Inferior parietal cortex (tissue), 1 donor: Measurements from ENCODE around the gene NT5C2.
"Not testable (repeated sequence)": the region's sequence is repeated elsewhere in the genome, so short reads cannot be mapped to it uniquely, and the experiment has no call there.

Experiments used
- DNase-seq: peaks from one replicate; pipeline ENCODE4 v3.0.0-alpha.2; 2016; ENCODE audit errors: extremely low spot score

NT5C2 gene

DNA sequence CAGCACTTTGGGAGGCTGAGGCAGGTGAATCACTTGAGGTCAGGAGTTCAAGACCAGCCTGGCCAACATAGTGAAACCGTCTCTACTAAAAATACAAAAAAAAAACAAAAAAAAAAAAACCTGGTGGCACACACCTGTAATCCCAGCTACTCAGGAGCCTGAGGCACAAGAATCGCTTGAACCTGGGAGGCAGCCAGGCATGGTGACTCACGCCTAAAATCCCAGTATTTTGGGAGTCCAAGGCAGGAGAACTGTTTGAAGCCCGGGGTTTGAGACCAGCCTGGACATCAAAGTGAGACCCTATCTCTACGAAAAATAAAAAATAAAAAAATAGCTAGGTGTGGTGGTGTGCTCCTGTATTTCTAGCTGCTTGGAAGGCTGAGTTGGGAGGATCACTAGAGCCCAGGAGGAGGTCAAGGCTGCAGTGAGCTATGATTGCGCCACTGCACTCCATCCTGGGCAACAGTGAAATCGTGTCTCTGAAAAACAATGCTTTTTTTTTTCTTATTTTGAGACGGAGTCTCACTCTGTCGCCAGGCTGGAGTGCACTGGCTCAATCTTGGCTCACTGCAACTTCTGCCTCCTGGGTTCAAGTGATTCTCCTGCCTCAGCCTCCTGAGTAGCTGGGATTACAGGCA lies 29.2 kb downstream of the NT5C2 start:
- not testable (repeated sequence) for DNase-seq

GRCh38 chr10:103157246-103157645 lies 35.8 kb downstream of the NT5C2 start:
- DNase-seq, result no peak

DNA sequence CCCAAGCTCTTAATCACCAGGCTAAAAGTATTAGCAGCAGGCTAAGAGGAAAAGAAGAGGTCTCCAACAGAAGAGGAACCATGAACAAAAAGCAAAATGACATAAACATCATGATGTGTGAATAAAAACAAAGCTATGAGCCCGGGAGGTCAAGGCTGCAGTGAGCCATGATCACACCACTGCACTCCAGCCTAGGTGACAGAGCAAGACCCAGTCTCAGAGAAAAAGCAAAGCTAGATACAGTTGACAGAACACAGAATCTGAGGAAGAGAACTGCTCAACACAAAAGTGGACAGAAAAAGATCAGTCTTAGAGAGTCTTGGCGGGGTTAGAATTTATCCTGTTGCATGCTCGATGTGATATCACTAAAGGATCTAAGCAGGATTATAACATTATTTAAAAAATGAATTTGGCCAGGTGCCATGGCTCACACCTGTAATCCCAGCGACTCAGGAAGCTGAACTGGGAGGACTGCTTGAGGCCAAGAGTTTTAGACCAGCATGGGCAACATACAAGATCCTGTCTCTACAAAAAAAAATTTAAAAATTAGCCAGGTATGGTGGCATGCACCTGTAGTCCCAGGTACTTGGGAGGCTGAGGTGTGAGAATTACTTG lies 37.5 kb downstream of the NT5C2 start:
- DNase-seq, result no peak

GRCh38 chr10:103154521-103155299 lies 38.4 kb downstream of the NT5C2 start:
- DNase-seq, result no peak

DNA sequence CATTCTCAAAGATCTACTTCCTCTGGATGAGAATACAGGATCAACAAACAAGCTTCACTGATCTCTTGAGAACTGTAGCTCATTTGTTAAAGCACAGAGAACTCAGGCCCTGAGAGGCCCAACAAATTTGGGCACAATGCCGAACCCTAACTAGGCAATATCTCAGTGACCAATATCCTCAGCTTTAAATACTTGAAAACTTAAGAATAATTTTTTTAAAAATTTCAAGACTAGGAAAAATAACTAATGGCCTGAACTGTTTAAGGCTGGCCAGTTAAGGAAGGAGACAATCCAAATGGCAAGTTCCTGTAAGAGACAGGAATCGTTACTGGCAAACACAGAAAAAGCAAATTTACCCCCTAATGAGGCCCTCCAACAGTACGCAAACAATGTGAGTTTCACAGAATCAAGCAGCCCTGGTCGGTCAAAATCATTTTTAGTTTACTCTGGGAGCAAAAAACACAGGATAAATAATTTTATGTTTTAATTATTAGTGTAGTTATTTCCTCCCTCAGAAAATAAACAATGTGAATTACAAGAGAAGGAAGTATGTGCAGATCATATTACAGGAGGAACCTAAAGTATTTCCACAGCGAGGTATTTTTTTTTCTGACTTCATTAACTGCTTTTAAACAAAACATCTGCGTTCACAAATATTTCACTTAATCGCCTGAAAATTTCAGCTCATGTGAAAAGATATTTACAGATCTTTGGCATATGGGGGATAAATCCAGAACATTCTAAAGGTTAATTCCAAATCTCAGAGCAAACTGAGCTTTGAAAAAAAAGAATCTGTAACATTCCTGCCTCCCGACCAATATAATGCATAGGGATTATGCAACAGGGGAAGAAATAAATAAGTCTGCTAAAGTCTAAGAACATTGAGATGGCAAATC lies 39.5 kb downstream of the NT5C2 start:
- DNase-seq, result peak; percentile 68

DNA sequence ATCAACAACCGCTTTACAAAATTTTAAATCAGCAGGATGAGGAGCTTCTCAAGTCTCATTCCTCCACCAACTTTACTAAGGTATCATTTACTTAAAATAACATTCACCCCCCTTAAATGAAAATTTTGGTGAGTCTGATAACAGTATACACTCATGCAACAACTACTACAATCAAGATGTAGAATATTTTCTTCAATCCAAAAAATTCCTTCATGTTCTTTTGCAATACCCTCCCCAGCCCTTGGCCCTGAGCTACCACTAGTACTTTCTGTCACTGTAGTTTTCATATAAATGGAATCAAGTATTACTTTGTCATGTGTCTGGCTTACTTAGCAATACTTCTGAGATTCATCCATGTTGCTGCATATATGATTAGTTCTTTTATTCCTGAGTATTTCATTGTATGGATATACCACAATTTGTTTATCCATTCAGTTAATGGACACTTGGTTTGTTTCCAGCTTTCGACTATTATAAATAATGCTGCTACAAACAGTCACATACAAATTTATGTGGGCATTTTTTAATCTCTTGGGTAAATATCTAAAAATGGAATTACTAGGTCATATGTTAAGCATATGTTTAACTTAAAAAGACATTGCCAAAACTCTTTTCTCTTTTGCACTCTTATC lies 43.0 kb downstream of the NT5C2 start:
- DNase-seq, result no peak

- no peak for DNase-seq
These were observed 45.4 kb downstream of the NT5C2 start for GRCh38 chr10:103147645-103148044.

GRCh38 chr10:103145860-103146466 lies 47.1 kb downstream of the NT5C2 start:
- DNase-seq, result no peak

GRCh38 chr10:103145046-103145445 lies 48.0 kb downstream of the NT5C2 start:
- DNase-seq, result no peak

GRCh38 chr10:103144041-103144440 lies 49.0 kb downstream of the NT5C2 start:
- no peak for DNase-seq

DNA sequence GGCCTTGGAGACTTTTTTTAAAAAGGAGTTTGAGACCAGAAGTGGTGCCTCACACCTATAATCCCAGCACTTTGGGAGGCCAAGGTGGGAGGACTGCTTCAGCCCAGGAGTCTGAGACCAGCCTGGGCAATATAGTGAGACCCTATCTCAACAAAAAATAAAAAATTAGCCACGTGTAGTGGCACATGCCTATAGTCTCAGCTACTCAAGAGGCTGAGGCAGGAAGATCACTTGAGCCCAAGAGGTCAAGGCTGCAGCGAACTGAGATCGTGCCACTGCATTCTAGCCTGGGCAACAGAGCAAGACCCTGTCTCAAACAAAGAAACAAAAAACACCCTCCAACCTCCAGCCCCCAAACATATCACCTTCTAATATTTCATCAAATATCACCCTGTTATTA lies 49.4 kb downstream of the NT5C2 start:
- DNase-seq, result not testable (repeated sequence)

- no peak for DNase-seq
These were observed 51.1 kb downstream of the NT5C2 start for GRCh38 chr10:103141950-103142349.

- no peak for DNase-seq
These were observed 52.6 kb downstream of the NT5C2 start for GRCh38 chr10:103140469-103140868.

GRCh38 chr10:103139803-103140202 lies 53.3 kb downstream of the NT5C2 start:
- no peak for DNase-seq

- DNase-seq, result not testable (repeated sequence)
These were observed 57.9 kb downstream of the NT5C2 start for GRCh38 chr10:103135168-103135567.

DNA sequence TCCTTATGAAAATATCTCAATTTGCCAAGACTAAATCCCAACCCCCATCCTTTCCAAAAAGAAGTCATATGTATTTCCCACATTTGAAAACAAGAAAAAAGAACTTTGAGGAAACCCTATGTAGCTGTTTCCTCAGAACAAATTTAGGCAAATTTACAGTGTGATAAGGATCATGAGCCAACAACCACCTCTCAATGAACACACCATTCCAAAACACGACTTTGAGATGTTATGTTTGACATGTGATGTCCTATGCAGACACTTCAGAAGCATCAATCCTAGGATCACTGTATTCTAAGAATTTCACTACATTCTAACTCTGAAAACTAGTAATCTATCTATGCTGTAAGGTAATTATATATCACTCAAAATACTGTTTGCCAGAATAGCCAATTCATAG lies 62.2 kb downstream of the NT5C2 start:
- DNase-seq, result no peak

DNA sequence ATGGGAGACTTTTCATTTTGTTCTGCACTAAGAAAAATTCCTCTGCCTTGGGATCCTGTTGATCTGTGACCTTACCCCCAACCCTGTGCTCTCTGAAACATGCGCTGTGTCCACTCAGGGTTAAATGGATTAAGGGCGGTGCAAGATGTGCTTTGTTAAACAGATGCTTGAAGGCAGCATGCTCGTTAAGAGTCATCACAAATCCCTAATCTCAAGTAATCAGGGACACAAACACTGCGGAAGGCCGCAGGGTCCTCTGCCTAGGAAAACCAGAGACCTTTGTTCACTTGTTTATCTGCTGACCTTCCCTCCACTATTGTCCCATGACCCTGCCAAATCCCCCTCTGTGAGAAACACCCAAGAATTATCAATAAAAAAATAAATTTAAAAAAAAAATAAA lies 62.9 kb downstream of the NT5C2 start:
- DNase-seq, result not testable (repeated sequence)

DNA sequence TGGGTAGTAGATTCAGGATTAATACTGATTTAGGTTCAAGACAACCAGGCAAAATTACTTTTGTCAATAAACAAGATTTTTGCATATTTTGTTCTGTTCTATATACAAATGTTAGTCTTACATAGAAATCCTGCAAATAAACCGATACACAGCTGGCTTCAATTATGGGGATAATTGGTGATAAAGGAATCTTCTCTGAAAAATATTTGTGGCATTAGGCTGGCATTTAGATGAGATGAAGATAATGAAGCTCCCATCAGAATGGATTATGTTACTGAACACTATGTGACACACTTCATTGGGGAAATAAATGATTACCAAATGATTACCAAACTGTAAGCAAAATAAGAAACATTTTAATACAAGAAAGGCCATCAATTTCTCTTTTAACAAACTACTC lies 65.8 kb downstream of the NT5C2 start:
- DNase-seq, result no peak

GRCh38 chr10:103125323-103126267 lies 67.5 kb downstream of the NT5C2 start:
- DNase-seq, result no peak
